HepG2 (cell line): ENCODE measurements around the gene ROBO3. TPM values are rescaled to one million over a fixed set of nuclear protein-coding genes. Genes with fewer than 3 reads are reported as not detected.

ENCODE experiments used
- ARNT2 ChIP-seq: sonication (generic); formaldehyde crosslinking; IDR thresholded peaks from 2 replicates; pipeline ENCODE4 v1.8.0; 2022; ENCODE audit warnings: mild to moderate bottlenecking, low read depth, missing genetic modification reagents, moderate library complexity
- ATM ChIP-seq: fragments of 450-650 bp; IDR thresholded peaks from 2 replicates; pipeline ENCODE4 v1.7.1; 2017; ENCODE audit warnings: mild to moderate bottlenecking, borderline replicate concordance
- CC2D1A ChIP-seq: sonication (generic); formaldehyde crosslinking; IDR thresholded peaks from 2 replicates; pipeline ENCODE4 v1.8.1; 2023; ENCODE audit warnings: mild to moderate bottlenecking, missing genetic modification reagents
- CCAR2 ChIP-seq: fragments of 200-400 bp; formaldehyde crosslinking; optimal IDR thresholded peaks from 2 replicates; pipeline ENCODE3; 2018; ENCODE audit warnings: low read depth, mild to moderate bottlenecking, low read length, moderate library complexity
- CHD2 ChIP-seq: IDR thresholded peaks from 2 replicates; pipeline ENCODE4 v1.6.1; 2011; ENCODE audit warnings: low read depth, low read length, improper control_type of control experiment
- ELF1 ChIP-seq: sonication (generic); formaldehyde crosslinking; IDR thresholded peaks from 2 replicates; pipeline ENCODE4 v1.4.0; 2020; ENCODE audit warnings: missing genetic modification reagents
- FOXA3 ChIP-seq: IDR thresholded peaks from 2 replicates; pipeline ENCODE4 v1.6.1; 2016; ENCODE audit warnings: missing genetic modification reagents, missing compliant biosample characterization
- FOXP1 ChIP-seq, 2 experiments: fragments of 450-650 bp in 1 of 2; IDR thresholded peaks; 2 replicates each; pipeline ENCODE4 v1.6.1; 2017 to 2018; ENCODE audit warnings: antibody characterized with exemption in 1 of 2
- IKZF4 ChIP-seq: sonication (generic); formaldehyde crosslinking; IDR thresholded peaks from 2 replicates; pipeline ENCODE4 v1.5.1; 2020; ENCODE audit warnings: borderline replicate concordance, mild to moderate bottlenecking, low read depth, missing genetic modification reagents; ENCODE audit errors: not compliant biosample characterization
- KDM2A ChIP-seq: sonication (generic); formaldehyde crosslinking; IDR thresholded peaks from 2 replicates; pipeline ENCODE4 v1.4.0; 2020; ENCODE audit warnings: low read depth, missing genetic modification reagents, borderline replicate concordance
- MBD4 ChIP-seq: IDR thresholded peaks from 2 replicates; pipeline ENCODE4 v1.6.1; 2012; ENCODE audit warnings: low read length, inconsistent platforms, borderline replicate concordance
- NKX3-1 ChIP-seq: sonication (generic); formaldehyde crosslinking; IDR thresholded peaks from 2 replicates; pipeline ENCODE4 v1.5.0; 2020; ENCODE audit warnings: missing genetic modification reagents
- PHF5A ChIP-seq: IDR thresholded peaks from one replicate; pipeline ENCODE4 v1.6.1; 2018; ENCODE audit warnings: low read depth, missing genetic modification reagents; ENCODE audit not compliant: unreplicated experiment
- POLR2A ChIP-seq, 2 experiments: IDR thresholded peaks; 2 replicates each; pipeline ENCODE4 v1.6.1; 2011; ENCODE audit warnings: low read depth in 2 of 2, low read length in 2 of 2, mild to moderate bottlenecking in 1 of 2, moderate library complexity in 1 of 2; ENCODE audit not compliant: insufficient read depth in 1 of 2
- RFX5 ChIP-seq: IDR thresholded peaks from 2 replicates; pipeline ENCODE4 v1.6.1; 2011; ENCODE audit warnings: low read depth, low read length, improper control_type of control experiment
- RNF2 ChIP-seq: fragments of 450-650 bp; conservative IDR thresholded peaks from 2 replicates; pipeline ENCODE4 v1.6.1; 2016; ENCODE audit warnings: low read depth
- SIN3A ChIP-seq: IDR thresholded peaks from 2 replicates; pipeline ENCODE4 v1.6.1; 2011; ENCODE audit warnings: low read depth, mild to moderate bottlenecking, control low read depth, low read length, borderline replicate concordance
- SIN3B ChIP-seq: fragments of 150-350 bp; IDR thresholded peaks from 2 replicates; pipeline ENCODE4 v1.6.1; 2014; ENCODE audit warnings: low read length
- SOX5 ChIP-seq: IDR thresholded peaks from 2 replicates; pipeline ENCODE4 v1.6.1; 2016; ENCODE audit warnings: borderline replicate concordance
- TBP ChIP-seq: sonication (generic); formaldehyde crosslinking; IDR thresholded peaks from 2 replicates; pipeline ENCODE4 v1.5.0; 2020; ENCODE audit warnings: missing genetic modification reagents
- U2AF2 ChIP-seq: fragments of 200-400 bp; formaldehyde crosslinking; IDR thresholded peaks from 2 replicates; pipeline ENCODE4 v1.6.1; 2017; ENCODE audit warnings: low read depth, mild to moderate bottlenecking, low read length
- XRCC5 ChIP-seq: fragments of 200-400 bp; formaldehyde crosslinking; optimal IDR thresholded peaks from 2 replicates; pipeline ENCODE3; 2017; ENCODE audit warnings: mild to moderate bottlenecking, low read length
- ZBTB14 ChIP-seq: sonication (generic); formaldehyde crosslinking; IDR thresholded peaks from 2 replicates; pipeline ENCODE4 v1.4.0; 2020; ENCODE audit warnings: missing genetic modification reagents
- ZNF263 ChIP-seq: sonication (generic); formaldehyde crosslinking; IDR thresholded peaks from 2 replicates; pipeline ENCODE4 v1.4.0; 2020; ENCODE audit warnings: missing genetic modification reagents
- ZNF549 ChIP-seq: sonication (generic); formaldehyde crosslinking; IDR thresholded peaks from 2 replicates; pipeline ENCODE4 v1.5.0; 2020; ENCODE audit warnings: missing genetic modification reagents
- ZNF615 ChIP-seq: sonication (generic); formaldehyde crosslinking; IDR thresholded peaks from 2 replicates; pipeline ENCODE4 v1.5.0; 2020; ENCODE audit warnings: mild to moderate bottlenecking, missing genetic modification reagents, borderline replicate concordance
- ZNF770 ChIP-seq: sonication (generic); formaldehyde crosslinking; IDR thresholded peaks from 2 replicates; pipeline ENCODE4 v1.5.0; 2020; ENCODE audit warnings: mild to moderate bottlenecking, missing genetic modification reagents
- ZNF773 ChIP-seq: sonication (generic); formaldehyde crosslinking; IDR thresholded peaks from 2 replicates; pipeline ENCODE4 v1.4.0; 2020; ENCODE audit warnings: missing genetic modification reagents, borderline replicate concordance
- ZNF839 ChIP-seq: sonication (generic); formaldehyde crosslinking; IDR thresholded peaks from 2 replicates; pipeline ENCODE4 v1.4.0; 2020; ENCODE audit warnings: missing genetic modification reagents, mild to moderate bottlenecking, borderline replicate concordance
- polyA plus RNA-seq, 8 experiments: library from polyadenylated mRNA; depleted of rRNA in 3 of 8; stranded (reverse) in 7 of 8; unstranded in 1 of 8; fragments of >200 nt; fragmentation: Illumina TruSeq in 4 of 8; extraction: Trizol in 4 of 8; gene quantifications; 2 replicates each; pipeline versions ENCODE4 v1.2.1 to v1.2.3, GENCODE V29; 2011 to 2016; ENCODE audit warnings: low read depth in 4 of 8, missing spikeins in 1 of 8, mixed read lengths in 1 of 8; ENCODE audit not compliant: insufficient read depth in 1 of 8
- total RNA-seq, 5 experiments: library from RNA; depleted of rRNA; stranded (reverse); fragments of >200 nt; fragmentation: Illumina TruSeq; extraction: Trizol; gene quantifications; 2 replicates each; pipeline ENCODE4 v1.2.3, GENCODE V29; 2016; ENCODE audit warnings: low read depth in 1 of 5

ROBO3 gene
- total and polyA plus RNA-seq, 2 of the 13 experiments (the other 11 are each of a cell fraction or from before 2014, with no cell fraction given) = 0.07 to 2.4 TPM

GRCh38 chr11:124882339-124883071, 17.3 kb downstream of the ROBO3 start (continued):
- no peak for TF ChIP-seq ZNF549 (CRISPR knock-in tag)
- no peak for TF ChIP-seq RFX5
- TF ChIP-seq ELF1 (CRISPR knock-in tag) = no peak
- TF ChIP-seq SIN3A = no peak
- no peak for TF ChIP-seq ZBTB14
- TF ChIP-seq ZNF615 = no peak
- no peak for TF ChIP-seq ZNF773
- TF ChIP-seq CCAR2 = no peak
- 0 out of 2 replicates have a peak, but pooled peaks have one; percentile 29 for TF ChIP-seq ZNF839 (CRISPR knock-in tag)
- no peak; the same call in 1 of the 2 replicates for TF ChIP-seq ZNF263 (CRISPR knock-in tag)
- TF ChIP-seq RNF2 = no peak
- TF ChIP-seq ARNT2 (CRISPR knock-in tag) = no peak
- TF ChIP-seq XRCC5 = peak; percentile 15
- no peak for TF ChIP-seq ZNF770 (CRISPR knock-in tag)
- no peak for TF ChIP-seq KDM2A (CRISPR knock-in tag)
- no peak for TF ChIP-seq FOXP1 (IDR thresholded peaks at IDR 0.05)
- TF ChIP-seq FOXP1 (CRISPR knock-in tag; IDR thresholded peaks at IDR 0.05) = peak; percentile 59
- no peak for TF ChIP-seq SIN3B
- no peak for TF ChIP-seq POLR2A (IDR thresholded peaks at IDR 0.05; ENCODE audit: insufficient read depth in 1 of 2, low read depth in 2 of 2, low read length in 2 of 2)
- no peak for TF ChIP-seq MBD4
- no peak for TF ChIP-seq TBP (CRISPR knock-in tag)
- TF ChIP-seq PHF5A (CRISPR knock-in tag) = no peak
- no peak for TF ChIP-seq U2AF2
- TF ChIP-seq ATM = no peak
- no peak for TF ChIP-seq CC2D1A (CRISPR knock-in tag)
- peak; percentile 83 for TF ChIP-seq FOXA3 (CRISPR knock-in tag)
- no peak for TF ChIP-seq CHD2
- peak; percentile 60; the same call in 1 of the 2 replicates for TF ChIP-seq SOX5 (CRISPR knock-in tag)
- TF ChIP-seq IKZF4 (CRISPR knock-in tag) = no peak
- TF ChIP-seq NKX3-1 (CRISPR knock-in tag) = no peak
